ENCODE results near the gene SFMBT1. TPM values are rescaled to one million over a fixed set of nuclear protein-coding genes. Genes with fewer than 3 reads are reported as not detected.

The SFMBT1 gene
- total and polyA plus RNA-seq, 8 donors: 4.9 to 15.8 (median 12.8) TPM

GRCh38 chr3:52865994-52866393, 179.9 kb downstream of the SFMBT1 start:
- 96% methylated on average over 13 of the region's 13 CpGs for WGBS, 2 donors
- FAIRE-seq: no peak
- H3K9me3 ChIP-seq: no peaks in the 10 kb centered on the region
- no peak overlapping the region for H3K27ac ChIP-seq
- no peak for TF ChIP-seq CTCF (IDR thresholded peaks at IDR 0.05)
- no peaks in the 10 kb centered on the region for H3K36me3 ChIP-seq
- intact Hi-C loops (cut with DNase I): no loop called here
- no peak for ATAC-seq
- H3K4me3 ChIP-seq: no peak overlapping the region
- no peaks in the 10 kb centered on the region for H3K4me1 ChIP-seq
- DNase-seq: no peak
- H3K27me3 ChIP-seq: no peaks in the 10 kb centered on the region

GRCh38 chr3:52860424-52860768, 185.5 kb downstream of the SFMBT1 start:
- DNase-seq: peak in 1 of 6 donors; percentile 46
- no peaks in the 10 kb centered on the region for H3K9me3 ChIP-seq
- no peak for FAIRE-seq
- peaks cover 0 to 6% (median 6%) of the 10 kb centered on the region in 3 donors for H3K4me1 ChIP-seq
- TF ChIP-seq CTCF (IDR thresholded peaks at IDR 0.05): no peak
- H3K36me3 ChIP-seq: no peaks in the 10 kb centered on the region
- H3K27me3 ChIP-seq: no peaks in the 10 kb centered on the region
- no peak overlapping the region for H3K27ac ChIP-seq
- no peak overlapping the region for H3K4me3 ChIP-seq
- ATAC-seq: peak in 3 of 4 donors; percentile 9 to 26 (median 11)
- intact Hi-C loops (cut with DNase I): no loop called here
- 89 to 94% methylated on average over 8 of the region's 8 CpGs for WGBS, 2 donors

- TF ChIP-seq CTCF (IDR thresholded peaks at IDR 0.05): no peak
- H3K4me1 ChIP-seq: peaks cover 0 to 6% (median 6%) of the 10 kb centered on the region in 3 donors
- no peaks in the 10 kb centered on the region for H3K36me3 ChIP-seq
- H3K4me3 ChIP-seq: no peak overlapping the region
- FAIRE-seq (no peak), ATAC-seq (peak; percentile 42 to 56 (median 54)), DNase-seq (no peak)
- H3K27ac ChIP-seq: peak overlapping the region in 1 of 4 donors; percentile 2
- intact Hi-C loops (cut with DNase I): no loop called here
- H3K9me3 ChIP-seq: no peaks in the 10 kb centered on the region
- WGBS, 2 donors: 63 to 73% methylated on average over 8 of the region's 8 CpGs
- no peaks in the 10 kb centered on the region for H3K27me3 ChIP-seq
Observed at GRCh38 chr3:52859686-52860423, 186.0 kb downstream of the SFMBT1 start.

- Histone ChIP-seq H3K9me3 (no peaks in the 10 kb centered on the region), H3K36me3 (no peaks in the 10 kb centered on the region), H3K4me1 (peaks cover 0 to 6% (median 6%) of the 10 kb centered on the region in 3 donors), H3K4me3 (no peak overlapping the region), H3K27me3 (no peaks in the 10 kb centered on the region), H3K27ac (peak overlapping the region in 2 of 4 donors; percentile 10 to 33)
- DNase-seq (peak in 2 of 6 donors; percentile 35 to 49), ATAC-seq (peak in 3 of 4 donors; percentile 59 to 62 (median 60)), FAIRE-seq (no peak)
- WGBS, 2 donors: 51 to 53% methylated on average over 5 of the region's 5 CpGs
- intact Hi-C loops (cut with DNase I): no loop called here
- no peak for TF ChIP-seq CTCF (IDR thresholded peaks at IDR 0.05)
Observed at GRCh38 chr3:52857864-52858263, 188.0 kb downstream of the SFMBT1 start.

GRCh38 chr3:52857133-52857532, 188.7 kb downstream of the SFMBT1 start:
- Histone ChIP-seq H3K27me3 (no peaks in the 10 kb centered on the region), H3K36me3 (no peaks in the 10 kb centered on the region), H3K9me3 (no peaks in the 10 kb centered on the region), H3K4me3 (no peak overlapping the region), H3K4me1 (peaks cover 0 to 6% (median 6%) of the 10 kb centered on the region in 3 donors), H3K27ac (peak overlapping the region in 2 of 4 donors; percentile 33 to 39)
- ATAC-seq (no peak), DNase-seq (no peak), FAIRE-seq (no peak)
- WGBS, 2 donors: 70 to 87% methylated on average over 3 of the region's 3 CpGs
- TF ChIP-seq CTCF (IDR thresholded peaks at IDR 0.05): no peak
- intact Hi-C loops (cut with DNase I): no loop called here
